Measurements from ENCODE around the gene ANLN. TPM values are rescaled to one million over a fixed set of nuclear protein-coding genes. Genes with fewer than 3 reads are reported as not detected.

Gene ANLN
- 6.2 and 47.3 TPM in 2 replicates for total RNA-seq

GRCh38 chr7:36389371-36390198, at the start of gene ANLN:
TSS of gene ANLN (plus strand) at chr7:36389862. CDS start at chr7:36390027, 165 bp downstream.

Other genes starting within 250 kb of the ANLN start
- 1.5 and 3.6 TPM in 2 replicates for gene EEPD1, start 236.6 kb upstream of the ANLN start, total RNA-seq